NCI-H2227 treated with DMSO at 0.1 percent for 48 hours (cell line): ENCODE measurements around the gene TTC7B.

Experiments used
- DNase-seq: peaks from one replicate; lab custom pipeline; 2025; lab: John Stamatoyannopoulos, UW

The TTC7B gene

GRCh38 chr14:90575781-90576180 is 240.4 kb downstream of the TTC7B start:
- DNase-seq = no peak

- no peak for DNase-seq
These were observed 240.9 kb downstream of the TTC7B start for GRCh38 chr14:90575336-90575735.

GRCh38 chr14:90574188-90575131 is 241.8 kb downstream of the TTC7B start:
- DNase-seq = no peak

GRCh38 chr14:90573385-90574105 is 242.7 kb downstream of the TTC7B start:
- DNase-seq = no peak

GRCh38 chr14:90572441-90573150 is 243.6 kb downstream of the TTC7B start:
- no peak for DNase-seq

- DNase-seq = no peak
These were observed 244.9 kb downstream of the TTC7B start for GRCh38 chr14:90571149-90571947.

- DNase-seq = no peak
These were observed 245.8 kb downstream of the TTC7B start for GRCh38 chr14:90570461-90570860.

GRCh38 chr14:90569606-90570387 is 246.4 kb downstream of the TTC7B start:
- no peak for DNase-seq

GRCh38 chr14:90569201-90569600 is 247.0 kb downstream of the TTC7B start:
- DNase-seq = no peak

GRCh38 chr14:90568405-90568804 is 247.8 kb downstream of the TTC7B start:
- no peak for DNase-seq

- DNase-seq = no peak
These were observed 248.2 kb downstream of the TTC7B start for GRCh38 chr14:90567991-90568390.

- DNase-seq = no peak
These were observed 249.0 kb downstream of the TTC7B start for GRCh38 chr14:90567191-90567590.

- DNase-seq = no peak
These were observed 249.7 kb downstream of the TTC7B start for GRCh38 chr14:90566481-90566880.

- DNase-seq = no peak
These were observed 251.7 kb downstream of the TTC7B start for GRCh38 chr14:90564496-90564895.

GRCh38 chr14:90562652-90563051 is 253.6 kb downstream of the TTC7B start:
- DNase-seq = no peak

- DNase-seq = no peak
These were observed 254.3 kb downstream of the TTC7B start for GRCh38 chr14:90561920-90562319.

- DNase-seq = no peak
These were observed 255.2 kb downstream of the TTC7B start for GRCh38 chr14:90560991-90561390.

- no peak for DNase-seq
These were observed 255.7 kb downstream of the TTC7B start for GRCh38 chr14:90560558-90560957.

GRCh38 chr14:90559811-90560492 is 256.3 kb downstream of the TTC7B start:
- no peak for DNase-seq

GRCh38 chr14:90558983-90559590 is 257.1 kb downstream of the TTC7B start:
- DNase-seq = no peak
